Inferior parietal cortex (tissue), 1 donor: Measurements from ENCODE around the gene MYCN.
"Not testable (repeated sequence)": the region's sequence is repeated elsewhere in the genome, so short reads cannot be mapped to it uniquely, and the experiment has no call there.

Experiments
- DNase-seq: peaks from one replicate; pipeline ENCODE4 v3.0.0-alpha.2; 2016; ENCODE audit errors: extremely low spot score

MYCN gene

GRCh38 chr2:15939854-15940660 is at the start of gene MYCN:
Gene MYCN (plus strand): TSS chr2:15940550. CDS start chr2:15942065, 1,515 bp downstream.
- DNase-seq: peak; percentile 89

- DNase-seq: no peak
These were observed 49.1 kb upstream of the MYCN start for GRCh38 chr2:15890936-15891905.

GRCh38 chr2:15892151-15892880 is 48.0 kb upstream of the MYCN start:
- no peak for DNase-seq

- DNase-seq: no peak
These were observed 47.3 kb upstream of the MYCN start for GRCh38 chr2:15893085-15893484.

- DNase-seq: no peak
These were observed 46.5 kb upstream of the MYCN start for GRCh38 chr2:15893689-15894480.

GRCh38 chr2:15894481-15895144 is 45.7 kb upstream of the MYCN start:
- no peak for DNase-seq

- DNase-seq: no peak
These were observed 44.5 kb upstream of the MYCN start for GRCh38 chr2:15895615-15896469.

- DNase-seq: no peak
These were observed 43.5 kb upstream of the MYCN start for GRCh38 chr2:15896859-15897258.

- DNase-seq: no peak
These were observed 42.8 kb upstream of the MYCN start for GRCh38 chr2:15897431-15898098.

- no peak for DNase-seq
These were observed 41.1 kb upstream of the MYCN start for GRCh38 chr2:15899327-15899612.

- no peak for DNase-seq
These were observed 40.4 kb upstream of the MYCN start for GRCh38 chr2:15899751-15900493.

- no peak for DNase-seq
These were observed 39.1 kb upstream of the MYCN start for GRCh38 chr2:15901095-15901807.

- DNase-seq: no peak
These were observed 38.6 kb upstream of the MYCN start for GRCh38 chr2:15901808-15902130.

- not testable (repeated sequence) for DNase-seq
These were observed 36.4 kb upstream of the MYCN start for GRCh38 chr2:15903910-15904309.

- DNase-seq: no peak
These were observed 35.1 kb upstream of the MYCN start for GRCh38 chr2:15905267-15905645.

GRCh38 chr2:15905986-15906491 is 34.3 kb upstream of the MYCN start:
- DNase-seq: no peak

GRCh38 chr2:15906778-15907177 is 33.6 kb upstream of the MYCN start:
- DNase-seq: no peak
